ENCODE results near the gene SLC41A1.

- TF ChIP-seq CTCF (conservative IDR thresholded peaks at IDR 0.05 in 1 of 2, IDR thresholded peaks at IDR 0.05 in 1 of 2; ENCODE audit: extremely low read depth in 1 of 2, insufficient read depth in 1 of 2, low read depth in 1 of 2, low read length in 2 of 2) (no peak), EZH2 (IDR thresholded peaks at IDR 0.05; ENCODE audit: borderline replicate concordance, low read length) (no peak)
Observed at GRCh38 chr1:205785446-205785845, 27.6 kb downstream of the SLC41A1 start.

All from mammary epithelial cell (primary cell).